ENCODE results near the gene CTNNA1. TPM values are rescaled to one million over a fixed set of nuclear protein-coding genes. Genes with fewer than 3 reads are reported as not detected.
"Not testable (repeated sequence)": the region's sequence is repeated elsewhere in the genome, so short reads cannot be mapped to it uniquely, and the experiment has no call there.

The CTNNA1 gene
- total RNA-seq, 3 donors from 2014 or later, result 347 to 457 (median 380) TPM

- ATAC-seq, result no peak
- TF ChIP-seq, protein P1, sequence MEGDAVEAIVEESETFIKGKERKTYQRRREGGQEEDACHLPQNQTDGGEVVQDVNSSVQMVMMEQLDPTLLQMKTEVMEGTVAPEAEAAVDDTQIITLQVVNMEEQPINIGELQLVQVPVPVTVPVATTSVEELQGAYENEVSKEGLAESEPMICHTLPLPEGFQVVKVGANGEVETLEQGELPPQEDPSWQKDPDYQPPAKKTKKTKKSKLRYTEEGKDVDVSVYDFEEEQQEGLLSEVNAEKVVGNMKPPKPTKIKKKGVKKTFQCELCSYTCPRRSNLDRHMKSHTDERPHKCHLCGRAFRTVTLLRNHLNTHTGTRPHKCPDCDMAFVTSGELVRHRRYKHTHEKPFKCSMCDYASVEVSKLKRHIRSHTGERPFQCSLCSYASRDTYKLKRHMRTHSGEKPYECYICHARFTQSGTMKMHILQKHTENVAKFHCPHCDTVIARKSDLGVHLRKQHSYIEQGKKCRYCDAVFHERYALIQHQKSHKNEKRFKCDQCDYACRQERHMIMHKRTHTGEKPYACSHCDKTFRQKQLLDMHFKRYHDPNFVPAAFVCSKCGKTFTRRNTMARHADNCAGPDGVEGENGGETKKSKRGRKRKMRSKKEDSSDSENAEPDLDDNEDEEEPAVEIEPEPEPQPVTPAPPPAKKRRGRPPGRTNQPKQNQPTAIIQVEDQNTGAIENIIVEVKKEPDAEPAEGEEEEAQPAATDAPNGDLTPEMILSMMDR (IDR thresholded peaks at IDR 0.05), result no peak
- H3K36me3 ChIP-seq (ENCODE audit: low read depth), result no peaks in the 10 kb centered on the region
Measured at GRCh38 chr5:138914338-138914737, 161.1 kb downstream of the CTNNA1 start.

GRCh38 chr5:138918686-138919085, 165.5 kb downstream of the CTNNA1 start:
- no peaks in the 10 kb centered on the region for H3K4me1 ChIP-seq (ENCODE audit: low read depth)
- no peaks in the 10 kb centered on the region for H3K36me3 ChIP-seq (ENCODE audit: low read depth)
- DNase-seq (no peak), ATAC-seq (no peak)
- H3K9me3 ChIP-seq, result no peaks in the 10 kb centered on the region
- TF ChIP-seq, protein P1 (IDR thresholded peaks at IDR 0.05), result no peak
- no peak overlapping the region for H3K4me3 ChIP-seq
- intact Hi-C loops (cut with DNase I, micrococcal nuclease), result no loop called here

More at GRCh38 chr5:138914338-138914737, 161.1 kb downstream of the CTNNA1 start:
- DNase-seq, result no peak
- intact Hi-C loops (cut with DNase I, micrococcal nuclease), result no loop called here
- no peaks in the 10 kb centered on the region for H3K9me3 ChIP-seq
- H3K4me1 ChIP-seq (ENCODE audit: low read depth), result no peaks in the 10 kb centered on the region
- H3K4me3 ChIP-seq, result no peak overlapping the region

GRCh38 chr5:138920181-138920580, 167.0 kb downstream of the CTNNA1 start:
- intact Hi-C loops (cut with DNase I, micrococcal nuclease), result no loop called here
- no peaks in the 10 kb centered on the region for H3K4me1 ChIP-seq (ENCODE audit: low read depth)
- no peaks in the 10 kb centered on the region for H3K36me3 ChIP-seq (ENCODE audit: low read depth)
- ATAC-seq (no peak), DNase-seq (no peak)
- H3K4me3 ChIP-seq, result no peak overlapping the region
- TF ChIP-seq, protein P1 (IDR thresholded peaks at IDR 0.05), result no peak
- H3K9me3 ChIP-seq, result no peaks in the 10 kb centered on the region

DNA sequence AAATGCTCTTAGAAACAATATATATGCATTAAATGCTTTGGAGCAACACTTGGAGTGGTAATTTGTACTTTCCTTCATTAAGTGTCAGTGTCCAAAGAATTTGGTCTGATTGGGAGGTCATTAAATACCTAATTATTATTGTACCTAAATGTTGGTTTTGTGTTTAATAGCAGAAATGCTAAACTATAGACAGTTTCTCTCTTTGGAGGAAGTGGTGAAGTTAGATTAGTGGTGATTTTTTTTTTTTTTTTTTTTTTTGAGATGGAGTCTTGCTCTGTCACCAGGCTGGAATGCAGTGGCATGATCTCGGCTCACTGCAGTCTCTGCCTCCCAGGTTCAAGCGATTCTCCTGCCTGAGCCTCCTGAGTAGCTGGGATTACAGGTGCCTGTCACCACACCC, 168.1 kb downstream of the CTNNA1 start:
- intact Hi-C loops (cut with DNase I, micrococcal nuclease); H3K4me1 ChIP-seq (ENCODE audit: low read depth); H3K36me3 ChIP-seq (ENCODE audit: low read depth); H3K4me3 ChIP-seq; H3K9me3 ChIP-seq; DNase-seq; ATAC-seq: not testable (repeated sequence)

GRCh38 chr5:138922494-138922893, 169.3 kb downstream of the CTNNA1 start:
- no peak overlapping the region for H3K4me3 ChIP-seq
- H3K36me3 ChIP-seq (ENCODE audit: low read depth), result no peaks in the 10 kb centered on the region

DNA sequence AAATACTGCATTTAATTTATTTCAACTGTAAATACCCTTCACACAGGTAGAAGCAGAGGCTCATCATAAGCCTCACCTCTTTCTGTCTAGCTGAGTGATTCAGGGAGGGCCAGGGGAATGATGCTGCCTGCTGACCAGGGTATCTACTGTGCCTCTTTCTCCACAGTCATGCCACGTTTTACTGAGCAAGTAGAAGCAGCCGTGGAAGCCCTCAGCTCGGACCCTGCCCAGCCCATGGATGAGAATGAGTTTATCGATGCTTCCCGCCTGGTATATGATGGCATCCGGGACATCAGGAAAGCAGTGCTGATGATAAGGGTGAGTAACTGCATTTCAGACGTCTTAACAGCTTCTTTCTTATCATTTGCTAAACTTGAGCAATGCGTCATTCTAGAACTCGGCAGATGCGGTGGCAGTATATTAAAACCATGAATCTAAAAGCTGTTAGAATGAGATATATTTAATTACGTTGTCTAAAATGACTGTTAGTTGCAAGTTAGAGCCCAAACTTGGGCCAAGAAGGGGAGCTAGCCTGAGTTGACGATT, 171.9 kb downstream of the CTNNA1 start:
- H3K4me3 ChIP-seq, result no peak overlapping the region
- intact Hi-C loops (cut with DNase I, micrococcal nuclease), result no loop called here
- no peaks in the 10 kb centered on the region for H3K36me3 ChIP-seq (ENCODE audit: low read depth)
- ATAC-seq (no peak), DNase-seq (no peak)
- TF ChIP-seq, protein P1 (IDR thresholded peaks at IDR 0.05), result no peak
- H3K9me3 ChIP-seq, result no peaks in the 10 kb centered on the region
- peaks cover 2% of the 10 kb centered on the region for H3K4me1 ChIP-seq (ENCODE audit: low read depth)

More at GRCh38 chr5:138922494-138922893, 169.3 kb downstream of the CTNNA1 start:
- TF ChIP-seq, protein P1 (IDR thresholded peaks at IDR 0.05), result no peak
- DNase-seq (no peak), ATAC-seq (no peak)
- H3K9me3 ChIP-seq, result no peaks in the 10 kb centered on the region
- H3K4me1 ChIP-seq (ENCODE audit: low read depth), result peaks cover 2% of the 10 kb centered on the region
- intact Hi-C loops (cut with DNase I, micrococcal nuclease), result no loop called here

Data from mucosa of descending colon (tissue), 3 donors.